ENCODE data around the gene NUDT3.
"Not testable (repeated sequence)": the region's sequence is repeated elsewhere in the genome, so short reads cannot be mapped to it uniquely, and the experiment has no call there.

NUDT3 gene

GRCh38 chr6:34392497-34393190 is at the start of gene NUDT3:
NUDT3 (minus strand) TSS chr6:34392669; CDS start chr6:34392362, 307 bp downstream.
- DNase-seq: peak; percentile 78

GRCh38 chr6:34441526-34441925 is 49.1 kb upstream of the NUDT3 start:
- no peak for DNase-seq

GRCh38 chr6:34439442-34439841 is 47.0 kb upstream of the NUDT3 start:
- no peak for DNase-seq

GRCh38 chr6:34438705-34439104 is 46.2 kb upstream of the NUDT3 start:
- DNase-seq: no peak

- no peak for DNase-seq
Measured at GRCh38 chr6:34437644-34437970, 45.1 kb upstream of the NUDT3 start.

GRCh38 chr6:34436803-34437643 is 44.6 kb upstream of the NUDT3 start:
- no peak for DNase-seq

GRCh38 chr6:34435916-34436315 is 43.4 kb upstream of the NUDT3 start:
- no peak for DNase-seq

- peak; percentile 71 for DNase-seq
Measured at GRCh38 chr6:34425498-34426410, 33.3 kb upstream of the NUDT3 start, which contains the start of gene RPS10. RPS10 (minus strand) TSS chr6:34426069; CDS start chr6:34425221, 848 bp downstream.

GRCh38 chr6:34425132-34425497 is 32.6 kb upstream of the NUDT3 start:
- DNase-seq: no peak

- no peak for DNase-seq
Measured at GRCh38 chr6:34424200-34425131, 32.0 kb upstream of the NUDT3 start.

GRCh38 chr6:34423254-34423653 is 30.8 kb upstream of the NUDT3 start:
- no peak for DNase-seq

- no peak for DNase-seq
Measured at GRCh38 chr6:34418367-34418766, 25.9 kb upstream of the NUDT3 start.

- no peak for DNase-seq
Measured at GRCh38 chr6:34416877-34417371, 24.5 kb upstream of the NUDT3 start.

GRCh38 chr6:34414999-34415858 is 22.8 kb upstream of the NUDT3 start:
- peak; percentile 22 for DNase-seq

- DNase-seq: no peak
Measured at GRCh38 chr6:34412643-34413214, 20.3 kb upstream of the NUDT3 start.

GRCh38 chr6:34412016-34412415 is 19.5 kb upstream of the NUDT3 start:
- DNase-seq: no peak

- not testable (repeated sequence) for DNase-seq
Measured at GRCh38 chr6:34407915-34408314, 15.4 kb upstream of the NUDT3 start.

- DNase-seq: no peak
Measured at GRCh38 chr6:34396518-34396917, 4.0 kb upstream of the NUDT3 start.

GRCh38 chr6:34393966-34394305 is 1.5 kb upstream of the NUDT3 start:
- no peak for DNase-seq

- no peak for DNase-seq
Measured at GRCh38 chr6:34393191-34393965, 909 bp upstream of the NUDT3 start.
